ENCODE measurements around the gene PPP1R18. TPM values are rescaled to one million over a fixed set of nuclear protein-coding genes. Genes with fewer than 3 reads are reported as not detected.
A peak's percentile ranks its signal among the peaks of the same experiment; 100 is the strongest.

The PPP1R18 gene
- total and polyA plus RNA-seq, 9 of the 15 experiments (the other 6 are each of a cell fraction or from before 2014, with no cell fraction given) = 12.0 to 99.2 (median 42.6) TPM

GRCh38 chr6:30678964-30679726 lies 7.3 kb downstream of the PPP1R18 start (continued):
- TF ChIP-seq ZBTB26 (CRISPR knock-in tag; IDR thresholded peaks at IDR 0.05) (no peak), GTF3C2 (IDR thresholded peaks at IDR 0.05; ENCODE audit: borderline replicate concordance, extremely low read depth, insufficient read length) (no peak), MAZ (CRISPR knock-in tag; conservative IDR thresholded peaks at IDR 0.05 in 1 of 2, IDR thresholded peaks at IDR 0.05 in 1 of 2) (peak; percentile 69 to 92), MIER1 (IDR thresholded peaks at IDR 0.05; ENCODE audit: low read depth) (no peak), SRSF3 (IDR thresholded peaks at IDR 0.05; ENCODE audit: insufficient read depth, low read length) (no peak), SRSF1 (IDR thresholded peaks at IDR 0.05; ENCODE audit: low read depth, low read length) (no peak), SIN3A (IDR thresholded peaks at IDR 0.05; ENCODE audit: borderline replicate concordance in 2 of 2, control insufficient read depth in 1 of 2, low read depth in 2 of 2, low read length in 2 of 2) (no peak), BHLHE40 (IDR thresholded peaks at IDR 0.05; ENCODE audit: low read length) (peak; percentile 49; the same call in 1 of the 2 replicates), ZBTB9 (CRISPR knock-in tag; IDR thresholded peaks at IDR 0.05) (no peak), LEF1 (IDR thresholded peaks at IDR 0.05) (no peak), MEIS2 (IDR thresholded peaks at IDR 0.05; ENCODE audit: partially characterized antibody) (no peak), ZKSCAN1 (IDR thresholded peaks at IDR 0.05; ENCODE audit: low read depth, low read length) (peak; percentile 66; the same call in 1 of the 2 replicates), FOSL1 (tag; conservative IDR thresholded peaks at IDR 0.05) (no peak), ARHGAP35 (IDR thresholded peaks at IDR 0.05; ENCODE audit: partially characterized antibody) (no peak), TCFL5 (CRISPR knock-in tag; conservative IDR thresholded peaks at IDR 0.05) (no peak), ZNF280B (CRISPR knock-in tag; IDR thresholded peaks at IDR 0.05) (no peak), SRSF9 (IDR thresholded peaks at IDR 0.05; ENCODE audit: borderline replicate concordance, low read depth, low read length) (no peak), FOXK1 (CRISPR knock-in tag; IDR thresholded peaks at IDR 0.05; ENCODE audit: borderline replicate concordance) (no peak), SNAPC5 (CRISPR knock-in tag; IDR thresholded peaks at IDR 0.05) (no peak), TCF7 (IDR thresholded peaks at IDR 0.05; ENCODE audit: borderline replicate concordance) (no peak), SIRT6 (IDR thresholded peaks at IDR 0.05; ENCODE audit: low read depth, low read length) (no peak)
